ENCODE data around the gene HCN1. TPM values are rescaled to one million over a fixed set of nuclear protein-coding genes. Genes with fewer than 3 reads are reported as not detected.
A peak's percentile ranks its signal among the peaks of the same experiment; 100 is the strongest.

HCN1 gene
- total RNA-seq, result not detected

DNA sequence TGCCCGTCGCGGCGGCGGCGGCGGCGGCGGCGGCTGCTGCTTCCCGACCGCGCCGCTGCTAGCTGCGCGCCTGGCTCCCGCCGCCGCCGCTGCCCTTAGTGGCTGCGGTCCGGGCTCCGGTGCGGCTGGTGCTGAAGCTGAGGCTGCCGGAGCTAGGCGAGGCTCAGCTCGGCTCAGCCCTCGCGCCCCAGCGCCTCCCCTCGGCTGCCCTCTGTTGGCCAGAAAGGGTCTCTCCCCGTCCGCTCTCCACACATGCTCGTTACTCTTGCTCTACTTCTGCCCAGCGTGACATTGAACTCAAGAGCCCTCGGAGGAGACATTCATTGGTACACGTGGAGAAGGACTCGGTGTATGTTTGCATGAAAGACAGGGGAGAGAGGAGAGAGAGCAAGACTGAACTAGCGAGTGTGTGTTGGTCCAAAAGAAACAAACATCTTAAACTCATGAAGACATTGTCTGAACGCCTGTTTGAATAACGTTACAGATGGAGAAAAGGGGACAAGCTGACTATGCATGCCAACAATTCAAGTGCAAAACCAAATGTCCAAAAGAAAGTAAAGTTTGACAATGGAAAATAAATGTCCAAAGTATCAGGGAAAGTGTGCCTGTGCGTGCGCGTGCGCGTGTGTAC, at the start of gene HCN1:
HCN1 (minus strand) TSS at position 175 of the 631 bp plus-strand sequence.
- Mint-ChIP-seq H3K36me3 (ENCODE audit: low read depth) (peaks cover 6% of the 10 kb centered on the region), H3K9me3 (ENCODE audit: low read depth) (peaks cover 6% of the 10 kb centered on the region), H3K4me3 (no peak within 1 kb of the TSS), H3K27ac (no peak within 1 kb of the TSS), H3K27me3 (peaks cover 20% of the 10 kb centered on the region), H3K4me1 (peaks cover 2% of the 10 kb centered on the region)
- CTCF ChIA-PET, result interaction anchor here (0.6 to 1.5 kb wide), 2 partner anchors 10 to 658 kb away, joined by 3 read pairs; no protein-coding TSS in a partner anchor
- ATAC-seq, result peak; percentile 91
- POLR2A ChIA-PET, result no interaction called here
- intact Hi-C loops (cut with DNase I, micrococcal nuclease), result loop anchor here in 1 of 2 experiments (2.0 kb wide), 1 partner anchor 658 kb away; no protein-coding TSS in a partner anchor
- DNase-seq, result peak; percentile 75

DNA sequence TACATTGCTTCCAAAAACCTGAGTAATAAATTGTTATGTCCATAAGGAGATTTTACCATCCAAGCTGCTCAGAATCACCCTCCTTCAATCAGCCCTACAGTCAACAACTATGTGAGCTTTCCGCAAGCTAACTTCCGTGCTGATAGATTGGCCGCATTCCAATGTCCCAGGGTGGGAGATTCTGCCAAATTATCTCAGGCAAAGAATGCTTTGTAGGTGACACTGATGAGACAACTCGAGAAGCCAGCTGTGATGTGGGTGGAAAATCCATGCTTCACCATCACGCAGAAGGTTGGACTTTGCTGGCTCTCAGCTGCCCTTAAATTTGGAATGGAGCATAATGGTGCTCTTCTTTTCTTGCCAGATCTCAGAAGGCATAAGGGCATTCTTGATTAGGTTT, 44.9 kb upstream of the HCN1 start:
- Mint-ChIP-seq H3K36me3 (ENCODE audit: low read depth) (peaks cover 1% of the 10 kb centered on the region), H3K9me3 (ENCODE audit: low read depth) (peaks cover 22% of the 10 kb centered on the region), H3K27me3 (no peaks in the 10 kb centered on the region), H3K4me3 (no peak overlapping the region), H3K4me1 (no peaks in the 10 kb centered on the region), H3K27ac (no peak overlapping the region)
- intact Hi-C loops (cut with DNase I, micrococcal nuclease), result no loop called here
- ChIA-PET POLR2A (no interaction called here), CTCF (no interaction called here)
- ATAC-seq, result no peak
- DNase-seq, result no peak

DNA sequence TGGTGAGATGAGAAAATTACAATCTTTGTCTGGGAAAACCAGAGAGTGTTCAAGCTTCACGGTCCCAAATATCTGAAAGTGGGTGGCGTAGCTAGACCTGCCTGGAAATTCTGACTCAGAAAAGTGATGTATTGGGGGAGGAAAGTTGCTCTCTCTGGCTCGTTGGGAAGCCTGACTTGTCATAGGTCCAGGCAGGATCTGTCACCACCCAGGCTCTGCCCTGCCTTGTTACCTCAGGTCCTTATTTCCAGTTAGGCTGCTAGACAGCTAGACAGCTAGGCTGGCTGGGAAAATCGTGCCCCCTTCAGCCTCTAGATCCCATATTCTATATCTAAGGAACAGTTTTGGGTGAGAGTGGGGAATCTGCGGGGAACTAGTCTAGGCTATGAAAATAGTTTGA, 41.0 kb upstream of the HCN1 start:
- ChIA-PET CTCF (no interaction called here), POLR2A (no interaction called here)
- H3K27ac Mint-ChIP-seq, result no peak overlapping the region
- no peaks in the 10 kb centered on the region for H3K27me3 Mint-ChIP-seq
- H3K36me3 Mint-ChIP-seq (ENCODE audit: low read depth), result no peaks in the 10 kb centered on the region
- DNase-seq (no peak), ATAC-seq (no peak)
- H3K9me3 Mint-ChIP-seq (ENCODE audit: low read depth), result peaks cover 20% of the 10 kb centered on the region
- H3K4me3 Mint-ChIP-seq, result no peak overlapping the region
- no peaks in the 10 kb centered on the region for H3K4me1 Mint-ChIP-seq
- intact Hi-C loops (cut with DNase I, micrococcal nuclease), result no loop called here

DNA sequence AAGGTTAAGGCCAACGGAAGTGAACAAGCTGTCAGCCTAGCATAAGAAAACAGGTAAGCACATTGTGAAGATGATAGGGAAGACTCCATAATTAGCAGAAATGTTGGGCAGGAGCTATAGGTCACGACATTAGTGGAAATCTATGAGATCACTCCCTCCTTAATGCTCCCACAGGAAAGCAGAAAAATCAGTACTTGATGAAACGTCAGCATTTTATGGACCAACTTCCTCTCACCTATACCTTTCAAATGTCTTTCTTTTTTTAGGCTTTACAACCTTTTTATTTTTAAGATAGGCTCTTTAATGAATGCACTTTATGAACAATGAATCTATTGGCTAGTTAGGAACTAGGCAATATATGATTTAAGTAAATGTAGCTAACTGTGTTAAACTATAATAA, 29.4 kb upstream of the HCN1 start:
- H3K27ac Mint-ChIP-seq, result no peak overlapping the region
- no peaks in the 10 kb centered on the region for H3K36me3 Mint-ChIP-seq (ENCODE audit: low read depth)
- POLR2A ChIA-PET, result no interaction called here
- ATAC-seq (no peak), DNase-seq (no peak)
- peaks cover 24% of the 10 kb centered on the region for H3K9me3 Mint-ChIP-seq (ENCODE audit: low read depth)
- intact Hi-C loops (cut with DNase I, micrococcal nuclease), result no loop called here
- H3K4me3 Mint-ChIP-seq, result no peak overlapping the region
- H3K27me3 Mint-ChIP-seq, result no peaks in the 10 kb centered on the region
- CTCF ChIA-PET, result no interaction called here
- H3K4me1 Mint-ChIP-seq, result no peaks in the 10 kb centered on the region

DNA sequence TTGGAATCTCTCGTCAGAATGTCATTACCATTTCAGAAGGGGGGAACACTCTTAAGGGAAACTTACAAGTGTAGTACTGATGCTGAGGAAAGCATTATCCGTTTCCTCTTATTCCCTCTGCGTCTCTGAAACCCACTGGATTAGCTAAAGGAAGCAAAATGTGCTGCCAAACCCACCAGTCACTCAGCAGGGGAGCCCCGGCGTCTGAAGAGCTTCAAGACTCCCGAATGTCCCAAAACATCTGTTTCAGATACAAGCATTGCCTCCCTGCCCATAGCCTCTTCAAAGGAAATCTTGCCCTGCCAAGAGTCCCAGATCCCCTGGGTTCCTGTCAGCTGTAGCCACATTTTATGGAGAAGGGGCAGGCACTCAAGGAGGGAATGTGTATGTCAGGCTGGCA, 1.0 kb upstream of the HCN1 start:
- DNase-seq, result no peak
- peaks cover 20% of the 10 kb centered on the region for H3K27me3 Mint-ChIP-seq
- H3K4me1 Mint-ChIP-seq, result peaks cover 2% of the 10 kb centered on the region
- H3K27ac Mint-ChIP-seq, result no peak overlapping the region
- no peak overlapping the region for H3K4me3 Mint-ChIP-seq
- no peak for ATAC-seq
- peaks cover 6% of the 10 kb centered on the region for H3K9me3 Mint-ChIP-seq (ENCODE audit: low read depth)
- CTCF ChIA-PET, result interaction anchor here (1.5 kb wide), 1 partner anchor 9 kb away, joined by 3 read pairs; no protein-coding TSS in a partner anchor
- H3K36me3 Mint-ChIP-seq (ENCODE audit: low read depth), result peaks cover 6% of the 10 kb centered on the region
- intact Hi-C loops (cut with DNase I, micrococcal nuclease), result loop anchor here in 1 of 2 experiments (2.0 kb wide), 1 partner anchor 658 kb away; no protein-coding TSS in a partner anchor
- POLR2A ChIA-PET, result no interaction called here

DNA sequence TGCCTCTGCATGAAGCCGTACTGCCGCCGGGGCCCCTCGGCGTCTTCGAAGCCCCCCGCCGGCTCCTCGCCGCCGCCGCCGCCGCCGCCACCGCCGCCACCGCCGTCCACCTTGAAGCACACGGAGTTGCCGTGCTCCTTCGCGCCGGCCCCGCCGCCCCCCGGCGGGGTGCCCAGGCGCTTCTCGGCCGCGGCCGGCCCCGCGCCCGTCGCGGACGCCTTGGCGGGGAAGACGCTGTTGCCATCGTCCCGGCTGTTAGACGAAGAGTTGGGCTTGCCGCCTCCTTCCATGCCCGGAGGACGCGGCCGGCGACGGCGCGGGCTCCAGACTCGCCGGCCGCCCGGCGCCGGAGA, 400 bp downstream of the HCN1 start:
- Mint-ChIP-seq H3K9me3 (ENCODE audit: low read depth) (peaks cover 6% of the 10 kb centered on the region), H3K27me3 (peaks cover 20% of the 10 kb centered on the region), H3K36me3 (ENCODE audit: low read depth) (peaks cover 6% of the 10 kb centered on the region), H3K4me1 (peaks cover 2% of the 10 kb centered on the region), H3K4me3 (no peak overlapping the region), H3K27ac (no peak overlapping the region)
- DNase-seq, result no peak
- CTCF ChIA-PET, result interaction anchor here (0.6 kb wide), 1 partner anchor 657 kb away, joined by 3 read pairs; no protein-coding TSS in a partner anchor
- intact Hi-C loops (cut with DNase I, micrococcal nuclease), result loop anchor here in 1 of 2 experiments (2.0 kb wide), 1 partner anchor 657 kb away; no protein-coding TSS in a partner anchor
- POLR2A ChIA-PET, result no interaction called here
- ATAC-seq, result no peak

DNA sequence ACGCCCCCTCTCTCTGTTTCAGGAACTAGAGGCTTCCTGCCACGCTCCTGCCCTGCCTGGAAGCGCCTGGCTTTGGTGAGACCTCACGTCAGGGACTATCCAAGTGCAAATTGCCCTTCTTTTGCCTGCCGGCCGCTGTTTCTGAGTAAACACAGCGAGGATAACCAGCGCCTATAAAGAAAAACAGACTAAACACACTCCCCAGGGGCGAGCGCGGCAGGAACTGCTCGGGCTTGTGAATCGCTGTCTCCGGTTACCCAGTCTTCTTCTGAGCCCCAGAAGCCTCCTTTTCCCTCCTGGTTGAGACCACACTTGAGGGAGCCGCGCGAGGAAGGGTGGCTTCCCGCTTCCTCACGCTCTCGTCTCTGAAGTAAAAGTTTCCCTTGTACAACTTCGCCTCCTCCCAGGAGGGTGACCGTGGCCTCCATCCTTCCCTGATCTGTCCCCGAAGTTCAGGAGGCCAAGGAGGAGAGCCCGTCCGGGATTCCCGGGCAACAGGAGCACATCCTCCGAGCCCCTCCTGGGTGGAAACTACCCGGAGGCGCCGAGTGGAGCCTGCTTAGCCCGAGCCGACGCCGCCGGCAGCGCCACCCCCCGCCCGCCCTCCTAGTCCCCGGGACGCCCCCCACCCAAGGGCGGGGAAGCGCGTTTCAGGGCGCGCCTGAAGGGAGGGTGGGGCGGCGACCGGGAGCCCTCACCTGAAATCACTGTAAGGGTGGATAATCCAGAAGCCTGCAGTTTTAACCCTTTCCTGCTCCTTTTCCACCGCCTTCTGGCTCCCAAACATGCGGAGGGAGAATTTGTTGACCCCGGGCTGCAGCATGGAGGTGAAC, 993 bp downstream of the HCN1 start:
- H3K4me1 Mint-ChIP-seq, result peaks cover 2% of the 10 kb centered on the region
- CTCF ChIA-PET, result no interaction called here
- intact Hi-C loops (cut with DNase I, micrococcal nuclease), result no loop called here
- no peak overlapping the region for H3K27ac Mint-ChIP-seq
- ATAC-seq (no peak), DNase-seq (peak; percentile 5)
- peaks cover 6% of the 10 kb centered on the region for H3K36me3 Mint-ChIP-seq (ENCODE audit: low read depth)
- H3K4me3 Mint-ChIP-seq, result no peak overlapping the region
- peaks cover 20% of the 10 kb centered on the region for H3K27me3 Mint-ChIP-seq
- POLR2A ChIA-PET, result no interaction called here
- H3K9me3 Mint-ChIP-seq (ENCODE audit: low read depth), result peaks cover 6% of the 10 kb centered on the region

DNA sequence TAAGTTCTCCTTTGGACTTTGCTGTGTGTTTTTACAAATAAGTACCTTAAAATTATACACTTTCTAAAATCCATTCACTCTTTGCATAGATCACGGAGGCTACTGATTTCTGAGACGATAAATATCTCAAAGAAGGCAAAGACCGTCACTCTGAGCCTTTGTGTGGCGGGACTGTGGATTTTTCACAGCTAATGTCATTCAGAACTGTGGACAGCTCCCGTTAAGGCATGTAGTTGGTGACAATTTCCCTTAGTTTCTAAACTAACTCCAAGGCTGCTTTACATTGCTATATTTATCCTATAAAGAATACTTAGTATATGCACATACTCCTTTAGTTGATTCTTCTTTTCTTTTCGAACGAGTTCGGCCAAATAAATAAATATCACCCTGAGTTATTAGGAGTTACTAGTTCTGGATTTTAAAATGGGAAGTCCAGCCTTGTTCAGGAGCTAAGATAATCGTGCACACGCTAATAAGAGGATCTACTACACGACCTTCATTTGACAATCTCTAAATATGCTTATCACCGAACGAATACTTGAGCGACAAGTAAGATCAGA, 1.8 kb downstream of the HCN1 start:
- intact Hi-C loops (cut with DNase I, micrococcal nuclease), result no loop called here
- Mint-ChIP-seq H3K27ac (no peak overlapping the region), H3K9me3 (ENCODE audit: low read depth) (peaks cover 6% of the 10 kb centered on the region), H3K4me3 (no peak overlapping the region), H3K4me1 (peaks cover 2% of the 10 kb centered on the region), H3K36me3 (ENCODE audit: low read depth) (peaks cover 6% of the 10 kb centered on the region), H3K27me3 (peaks cover 20% of the 10 kb centered on the region)
- no peak for DNase-seq
- POLR2A ChIA-PET, result no interaction called here
- ATAC-seq, result no peak
- CTCF ChIA-PET, result no interaction called here

DNA sequence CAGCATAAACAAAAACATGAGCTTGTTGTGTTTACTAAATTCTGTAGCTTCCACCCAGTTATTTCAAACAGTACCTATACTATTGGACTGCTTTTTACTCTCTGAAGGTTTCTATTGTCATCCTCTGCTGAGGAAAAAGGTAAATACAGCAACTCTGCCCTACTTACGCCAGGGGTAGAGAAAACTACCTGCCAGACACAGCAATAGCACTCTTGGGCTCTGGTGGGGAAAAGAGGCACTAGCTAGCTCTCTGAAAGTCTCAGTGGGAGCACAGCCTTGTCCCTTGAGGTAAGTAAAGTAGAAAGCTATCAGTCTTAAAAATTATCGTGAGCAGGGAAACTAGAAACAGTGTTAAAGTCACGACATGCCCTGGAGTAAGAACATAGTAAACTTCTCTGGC, 3.7 kb downstream of the HCN1 start:
- Mint-ChIP-seq H3K9me3 (ENCODE audit: low read depth) (peaks cover 7% of the 10 kb centered on the region), H3K27me3 (peaks cover 20% of the 10 kb centered on the region), H3K36me3 (ENCODE audit: low read depth) (peaks cover 6% of the 10 kb centered on the region), H3K4me1 (peaks cover 2% of the 10 kb centered on the region), H3K4me3 (no peak overlapping the region), H3K27ac (no peak overlapping the region)
- intact Hi-C loops (cut with DNase I, micrococcal nuclease), result no loop called here
- ATAC-seq (no peak), DNase-seq (no peak)
- ChIA-PET CTCF (no interaction called here), POLR2A (no interaction called here)

DNA sequence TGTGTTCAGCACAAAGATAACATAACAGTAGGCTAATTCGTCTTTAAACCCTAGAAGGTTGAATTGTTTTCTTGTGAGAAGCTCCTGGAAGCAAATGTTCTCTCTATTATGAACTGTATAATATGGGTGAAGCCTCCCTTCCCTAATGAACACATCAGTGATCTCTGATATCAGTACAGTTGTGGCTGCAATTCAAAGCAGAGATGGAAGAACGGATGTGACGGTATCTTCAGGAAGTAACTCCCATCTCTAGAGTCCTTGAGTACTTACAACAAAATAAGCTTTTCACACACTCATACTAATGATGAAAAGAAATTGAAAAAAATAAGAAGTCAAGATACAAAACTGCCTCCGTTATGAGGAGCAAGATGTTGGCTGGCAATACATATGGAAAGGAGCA, 4.5 kb downstream of the HCN1 start:
- Mint-ChIP-seq H3K36me3 (ENCODE audit: low read depth) (peaks cover 3% of the 10 kb centered on the region), H3K27me3 (peaks cover 12% of the 10 kb centered on the region), H3K4me1 (peaks cover 2% of the 10 kb centered on the region), H3K4me3 (no peak overlapping the region), H3K27ac (no peak overlapping the region), H3K9me3 (ENCODE audit: low read depth) (peaks cover 7% of the 10 kb centered on the region)
- ChIA-PET POLR2A (no interaction called here), CTCF (no interaction called here)
- ATAC-seq (no peak), DNase-seq (no peak)
- intact Hi-C loops (cut with DNase I, micrococcal nuclease), result no loop called here

DNA sequence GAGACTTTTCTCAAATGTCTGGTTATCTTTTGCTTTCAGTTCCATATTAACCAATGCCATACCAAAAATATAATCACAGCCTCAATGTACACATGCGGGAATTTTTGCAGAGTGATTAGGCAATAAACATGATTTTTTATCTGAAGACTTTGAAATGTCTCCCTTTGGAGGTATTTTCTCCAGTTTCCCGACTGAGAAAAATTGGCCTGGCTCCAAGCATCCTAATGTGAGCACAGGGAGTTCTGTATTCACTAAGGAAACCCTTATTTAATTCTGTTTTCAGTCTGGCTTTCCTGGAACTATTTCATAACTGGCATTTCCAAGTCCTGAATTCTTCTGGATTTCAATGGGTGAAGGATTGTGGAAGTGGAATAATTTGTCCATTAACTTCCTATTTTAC, 8.5 kb downstream of the HCN1 start:
- ATAC-seq, result no peak
- H3K27me3 Mint-ChIP-seq, result no peaks in the 10 kb centered on the region
- no peak overlapping the region for H3K4me3 Mint-ChIP-seq
- H3K9me3 Mint-ChIP-seq (ENCODE audit: low read depth), result peaks cover 3% of the 10 kb centered on the region
- H3K36me3 Mint-ChIP-seq (ENCODE audit: low read depth), result no peaks in the 10 kb centered on the region
- H3K4me1 Mint-ChIP-seq, result no peaks in the 10 kb centered on the region
- no peak for DNase-seq
- POLR2A ChIA-PET, result no interaction called here
- CTCF ChIA-PET, result no interaction called here
- no peak overlapping the region for H3K27ac Mint-ChIP-seq
- intact Hi-C loops (cut with DNase I, micrococcal nuclease), result no loop called here

DNA sequence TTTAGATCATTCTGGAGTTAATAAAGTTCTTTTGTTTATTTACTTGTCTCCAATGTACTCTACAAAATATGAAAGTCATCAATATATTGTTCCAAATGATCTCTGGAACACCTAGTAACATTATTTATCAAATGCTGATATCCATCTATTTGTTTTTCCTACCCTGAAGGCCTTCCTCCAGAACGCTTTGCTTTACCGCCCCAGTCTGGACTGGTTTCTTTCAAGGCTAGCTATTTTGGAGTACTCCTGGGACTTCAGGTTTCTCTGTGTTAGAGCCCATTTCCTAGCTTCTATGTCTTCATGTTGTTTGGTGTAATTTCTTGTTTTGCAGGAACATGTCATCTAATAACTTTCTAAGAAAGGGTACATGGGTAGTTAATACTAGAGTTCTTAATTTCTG, 9.6 kb downstream of the HCN1 start:
- ChIA-PET POLR2A (no interaction called here), CTCF (interaction anchor here (0.6 kb wide), 1 partner anchor 140 kb away, joined by 3 read pairs; no protein-coding TSS in a partner anchor)
- Mint-ChIP-seq H3K36me3 (ENCODE audit: low read depth) (no peaks in the 10 kb centered on the region), H3K27me3 (no peaks in the 10 kb centered on the region), H3K27ac (no peak overlapping the region), H3K9me3 (ENCODE audit: low read depth) (peaks cover 3% of the 10 kb centered on the region), H3K4me1 (no peaks in the 10 kb centered on the region), H3K4me3 (no peak overlapping the region)
- intact Hi-C loops (cut with DNase I, micrococcal nuclease), result no loop called here
- ATAC-seq (no peak), DNase-seq (no peak)
